Stimulated activated naive CD4-positive, alpha-beta T cell treated with Interleukin-2 at 50 U/mL for 16 hours (primary cell): ENCODE results near the gene FOXP1.

Source experiments
- DNase-seq: peaks from one replicate; lab custom pipeline; 2025; lab: John Stamatoyannopoulos, UW

FOXP1 gene

DNA sequence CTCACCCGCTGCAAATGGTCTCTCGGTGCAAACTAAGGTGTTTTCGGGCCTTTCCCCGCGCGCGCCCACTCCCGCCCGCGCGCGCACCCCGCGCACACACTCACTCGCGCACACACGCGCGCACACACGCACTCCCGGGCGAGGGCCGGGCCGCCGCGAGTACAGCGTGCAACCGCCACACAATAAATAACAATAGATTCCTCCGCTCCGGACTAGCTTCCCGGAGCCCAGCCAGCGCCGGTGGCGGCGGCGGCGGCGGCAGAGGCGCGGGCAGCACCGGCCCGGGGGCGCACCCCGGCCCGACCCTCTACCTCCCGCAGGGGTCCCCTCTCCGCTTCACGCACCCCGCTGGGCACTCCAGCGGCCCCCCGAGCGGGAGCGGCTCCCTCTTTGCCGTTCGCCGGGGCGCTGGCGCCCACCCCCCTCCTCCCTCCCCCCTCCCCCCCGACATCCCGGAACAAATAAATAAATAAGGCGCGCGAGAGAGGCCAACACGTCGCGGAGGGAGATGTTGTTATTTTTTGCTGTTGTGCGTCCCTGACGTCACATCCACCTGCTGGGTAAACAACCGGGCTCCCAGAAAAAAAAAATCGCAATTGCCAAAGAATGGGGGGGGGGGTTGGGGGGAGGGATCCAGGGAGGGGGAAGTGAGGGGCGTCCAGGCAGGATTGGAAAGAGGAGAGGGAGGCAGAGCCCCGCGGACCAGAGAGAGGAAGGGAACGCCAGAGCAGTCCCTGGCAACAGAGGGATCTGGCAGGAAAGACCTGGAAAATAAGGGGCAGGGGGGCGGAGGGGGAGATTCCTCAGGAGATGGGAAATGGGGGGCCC, at the start of gene FOXP1:
FOXP1 (minus strand) TSS at position 163 of the 828 bp plus-strand sequence. CDS start 385,347 bp downstream, outside the sequence.
- peak; percentile 56 for DNase-seq

GRCh38 chr3:71629711-71630110, 46.2 kb upstream of the FOXP1 start:
- DNase-seq, result no peak

- DNase-seq, result no peak
These were observed 45.8 kb upstream of the FOXP1 start for GRCh38 chr3:71629289-71629688.

- no peak for DNase-seq
These were observed 45.0 kb upstream of the FOXP1 start for GRCh38 chr3:71628522-71628921.

- DNase-seq, result no peak
These were observed 42.1 kb upstream of the FOXP1 start for GRCh38 chr3:71625676-71626075.

DNA sequence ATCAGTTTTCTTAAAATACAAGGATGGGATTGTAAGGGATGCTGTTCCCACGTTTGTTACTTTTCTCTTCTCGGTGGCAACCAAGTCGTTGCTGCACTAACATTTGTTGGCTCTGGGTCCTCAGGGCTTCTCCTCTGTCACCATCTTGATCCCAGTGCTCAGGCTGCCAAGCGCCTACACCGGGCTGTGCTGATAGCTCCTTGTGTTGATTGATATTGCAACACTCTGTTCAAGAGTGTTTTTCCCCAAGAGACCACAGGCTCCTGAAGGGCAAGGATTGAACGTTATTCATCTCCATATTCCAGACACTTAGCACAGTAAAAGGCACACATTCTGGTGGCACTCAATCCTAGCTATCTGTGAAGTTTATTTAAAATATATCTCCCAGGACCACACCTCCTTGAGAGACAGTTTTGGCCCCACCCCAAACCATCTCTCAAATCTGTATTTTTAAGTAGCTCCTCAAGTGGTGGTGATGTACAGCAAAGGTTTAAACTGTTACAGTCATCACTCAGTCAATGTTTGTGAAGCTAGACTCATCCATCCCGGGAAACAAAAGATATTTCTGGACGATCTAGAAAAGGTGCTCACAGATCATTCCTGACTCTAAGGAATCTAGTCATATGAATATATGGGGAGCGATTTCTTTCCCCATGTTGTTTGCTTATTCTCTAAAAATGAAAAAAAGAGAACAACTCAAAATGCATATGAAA, 38.5 kb upstream of the FOXP1 start:
- no peak for DNase-seq

GRCh38 chr3:71618538-71618937, 35.0 kb upstream of the FOXP1 start:
- no peak for DNase-seq

GRCh38 chr3:71616571-71617021, 33.1 kb upstream of the FOXP1 start:
- no peak for DNase-seq

GRCh38 chr3:71614869-71615268, 31.3 kb upstream of the FOXP1 start:
- DNase-seq, result no peak

DNA sequence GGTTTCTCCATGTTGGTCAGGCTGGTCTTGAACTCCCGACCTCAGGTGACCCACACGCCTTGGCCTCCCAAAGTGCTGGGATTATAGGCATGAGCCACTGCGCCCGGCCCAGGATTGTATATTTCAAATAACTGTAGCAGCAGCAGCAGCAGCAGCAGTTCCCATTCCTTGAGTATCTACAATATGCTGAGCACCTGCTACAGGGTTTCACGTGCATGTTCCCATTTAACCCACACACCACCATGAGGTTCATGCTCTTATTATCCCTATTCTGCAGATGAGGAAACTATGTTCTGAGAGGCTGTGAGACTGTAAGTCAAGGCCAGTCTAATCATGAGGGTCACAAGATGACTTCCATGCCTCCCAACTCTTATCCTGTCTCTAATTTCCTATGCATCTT, 30.9 kb upstream of the FOXP1 start:
- no peak for DNase-seq

DNA sequence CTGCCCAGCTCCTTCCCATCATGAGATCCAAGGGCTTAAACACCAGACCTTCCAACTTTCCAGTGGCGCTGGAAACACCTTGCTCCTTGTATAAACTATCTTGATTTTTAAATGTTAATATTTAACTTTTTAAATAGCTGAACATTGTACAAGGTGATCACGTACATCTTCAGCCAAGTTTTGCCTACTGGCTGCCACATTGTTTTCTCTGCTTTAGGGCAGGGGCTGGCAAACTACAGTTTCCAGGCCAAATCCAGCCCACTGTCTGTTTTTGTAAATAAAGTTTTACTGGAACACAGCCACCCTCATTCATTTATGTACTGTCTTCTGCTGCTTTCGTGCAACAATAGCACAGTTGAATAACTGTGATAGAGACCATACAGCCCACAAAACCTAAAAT, 27.6 kb upstream of the FOXP1 start:
- DNase-seq, result no peak

DNA sequence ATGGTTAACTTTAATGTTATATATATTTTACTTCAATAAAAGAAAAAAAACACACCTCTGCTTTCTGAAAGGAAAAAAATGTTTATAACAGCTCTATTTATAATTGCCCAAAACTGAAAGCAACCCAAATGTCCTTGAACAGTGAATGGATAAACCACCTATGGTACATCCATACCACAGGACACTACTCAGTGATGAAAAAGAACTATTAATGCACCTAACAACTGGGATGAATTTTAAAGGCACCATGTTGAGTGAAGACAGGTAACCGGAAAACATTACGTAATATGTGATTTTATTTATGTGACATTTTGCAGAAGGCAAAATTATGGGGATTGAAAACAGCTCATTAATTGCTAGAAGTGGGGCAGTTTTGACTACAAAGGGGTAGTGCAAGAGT, 23.8 kb upstream of the FOXP1 start:
- no peak for DNase-seq

GRCh38 chr3:71606582-71606981, 23.1 kb upstream of the FOXP1 start:
- no peak for DNase-seq

- no peak for DNase-seq
These were observed 18.7 kb upstream of the FOXP1 start for GRCh38 chr3:71602256-71602655.

DNA sequence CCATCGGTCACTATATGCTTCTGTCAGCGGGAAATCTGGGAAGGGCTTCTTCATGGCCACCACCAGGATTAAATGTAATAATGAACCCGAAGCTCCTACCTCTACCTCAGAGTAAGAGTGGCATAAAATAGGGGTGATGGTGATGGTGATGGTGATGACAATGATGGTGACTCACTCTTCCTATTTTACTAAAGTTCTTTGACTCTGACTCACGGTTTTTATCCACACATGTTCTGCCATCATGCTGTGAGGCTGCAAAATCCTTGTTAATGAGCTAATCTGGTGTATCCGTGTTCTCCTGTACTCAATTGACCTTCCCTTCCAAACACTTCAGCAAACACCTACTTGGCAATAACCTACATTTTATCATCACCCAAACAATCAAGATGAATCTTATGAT, 18.3 kb upstream of the FOXP1 start:
- DNase-seq, result no peak

GRCh38 chr3:71600646-71601288, 17.2 kb upstream of the FOXP1 start:
- DNase-seq, result no peak

DNA sequence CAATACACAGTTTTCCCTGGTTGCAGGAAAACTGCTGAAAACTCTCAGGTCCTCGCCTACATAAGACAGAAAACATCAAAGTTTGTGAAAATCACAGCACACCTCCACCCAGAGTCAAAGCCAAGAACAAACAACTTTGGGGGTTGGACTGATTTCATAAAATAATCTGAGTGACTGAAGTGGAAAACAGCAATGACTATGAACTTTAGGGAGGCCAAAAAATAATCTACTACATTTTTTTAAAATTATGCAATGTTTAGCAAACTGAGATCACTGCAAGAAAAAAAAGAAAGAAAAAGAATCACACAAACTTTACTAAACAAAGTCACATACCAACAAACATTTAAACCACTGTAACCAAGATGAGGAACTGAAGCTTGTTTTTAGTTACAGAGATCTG, 15.9 kb upstream of the FOXP1 start:
- DNase-seq, result no peak

GRCh38 chr3:71598292-71598691, 14.8 kb upstream of the FOXP1 start:
- DNase-seq, result no peak

- no peak for DNase-seq
These were observed 13.8 kb upstream of the FOXP1 start for GRCh38 chr3:71597286-71597685.

- no peak for DNase-seq
These were observed 9.6 kb upstream of the FOXP1 start for GRCh38 chr3:71593106-71593505.

GRCh38 chr3:71591101-71591500, 7.6 kb upstream of the FOXP1 start:
- DNase-seq, result no peak

DNA sequence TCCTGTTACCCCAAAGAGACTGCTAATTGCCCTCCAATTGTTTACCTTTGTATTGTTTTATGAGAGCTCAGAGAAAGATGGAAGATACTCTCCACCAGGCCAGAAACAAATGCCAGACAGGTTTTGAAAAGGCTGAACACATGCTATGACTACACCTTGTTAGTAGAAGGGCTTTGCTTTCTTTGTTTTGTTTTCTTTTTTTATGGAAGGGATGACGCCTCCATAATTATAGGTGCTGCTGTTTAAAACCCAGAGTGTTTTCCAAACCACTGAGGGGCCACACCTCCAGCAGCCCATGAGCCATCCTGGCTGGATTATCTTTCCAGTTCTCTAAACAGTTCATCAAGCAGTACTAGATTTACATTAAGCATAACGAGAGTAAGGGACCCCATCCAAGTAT, 5.6 kb upstream of the FOXP1 start:
- DNase-seq, result no peak

DNA sequence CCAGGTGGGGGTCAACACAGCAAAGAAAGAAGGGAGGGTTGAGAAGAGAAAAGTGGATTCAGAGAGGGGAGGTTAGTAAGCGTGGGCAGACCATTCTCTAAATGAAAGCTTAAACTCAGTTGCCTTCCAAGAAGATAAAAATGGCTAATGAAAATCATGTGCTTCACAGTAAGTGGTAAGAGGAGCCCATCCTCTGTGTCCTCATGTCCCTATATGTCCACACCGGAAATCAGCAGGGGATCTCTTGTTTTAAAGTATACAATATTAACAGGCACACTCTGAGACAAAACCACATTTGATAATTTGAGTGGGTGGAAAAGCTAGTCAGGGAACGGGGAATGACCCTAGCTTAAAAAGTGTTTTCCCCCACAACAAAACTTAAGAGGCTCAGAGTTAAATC, 4.4 kb upstream of the FOXP1 start:
- DNase-seq, result no peak
